ENCODE data around the gene JPH4. TPM values are rescaled to one million over a fixed set of nuclear protein-coding genes. Genes with fewer than 3 reads are reported as not detected.

Gene JPH4
- total RNA-seq, 6 experiments from 2014 or later = not detected

- H3K27me3 Mint-ChIP-seq (ENCODE audit: insufficient read depth) = peaks cover 8% of the 10 kb centered on the region
- H3K36me3 Mint-ChIP-seq (ENCODE audit: low read depth) = no peaks in the 10 kb centered on the region
- no peaks in the 10 kb centered on the region for H3K4me1 Mint-ChIP-seq (ENCODE audit: low read depth)
- H3K4me3 Mint-ChIP-seq = no peak overlapping the region
- no peak for TF ChIP-seq CTCF (IDR thresholded peaks at IDR 0.05)
- DNase-seq = no peak
- H3K27ac Mint-ChIP-seq = no peak overlapping the region
- H3K9me3 Mint-ChIP-seq = no peaks in the 10 kb centered on the region
Observed at GRCh38 chr14:23520899-23521533, 57.6 kb downstream of the JPH4 start.

- Mint-ChIP-seq H3K36me3 (ENCODE audit: low read depth) (no peaks in the 10 kb centered on the region), H3K27ac (no peak overlapping the region), H3K27me3 (ENCODE audit: insufficient read depth) (peaks cover 8% of the 10 kb centered on the region), H3K9me3 (no peaks in the 10 kb centered on the region), H3K4me1 (ENCODE audit: low read depth) (no peaks in the 10 kb centered on the region), H3K4me3 (no peak overlapping the region)
- TF ChIP-seq CTCF (IDR thresholded peaks at IDR 0.05) = no peak
- no peak for DNase-seq
Observed at GRCh38 chr14:23518709-23519108, 59.9 kb downstream of the JPH4 start.

Other genes with a start within 250 kb of the JPH4 start
- 10 to 100 TPM; 11.7 to 15.6 (median 13.1) TPM for gene SLC22A17, start 225.9 kb downstream of the JPH4 start, total RNA-seq (2021; fragmentation: NEBNext Ultra II Directional; extraction: Animal tissue kit (Norgen Biotek cat#: 25700))
- 10 to 100 TPM in 5 of 6 experiments, 1 to 10 TPM in 1; 8.8 to 13.5 (median 12.3) TPM for gene EFS, start 213.6 kb downstream of the JPH4 start, total RNA-seq (2021; fragmentation: NEBNext Ultra II Directional; extraction: Animal tissue kit (Norgen Biotek cat#: 25700))
- gene IL25, start 206.0 kb downstream of the JPH4 start, total RNA-seq (2021; fragmentation: NEBNext Ultra II Directional; extraction: Animal tissue kit (Norgen Biotek cat#: 25700)) = not detected
- gene CMTM5, start 201.7 kb downstream of the JPH4 start, total RNA-seq (2021; fragmentation: NEBNext Ultra II Directional; extraction: Animal tissue kit (Norgen Biotek cat#: 25700)) = not detected
- gene MYH6, start 170.5 kb downstream of the JPH4 start, total RNA-seq (2021; fragmentation: NEBNext Ultra II Directional; extraction: Animal tissue kit (Norgen Biotek cat#: 25700)) = not detected
- not detected for gene MYH7, start 143.1 kb downstream of the JPH4 start, total RNA-seq (2021; fragmentation: NEBNext Ultra II Directional; extraction: Animal tissue kit (Norgen Biotek cat#: 25700))
- 10 to 100 TPM; 22.6 to 29.9 (median 24.1) TPM for gene NGDN, start 109.1 kb downstream of the JPH4 start, total RNA-seq (2021; fragmentation: NEBNext Ultra II Directional; extraction: Animal tissue kit (Norgen Biotek cat#: 25700))
- 1 to 10 TPM in 4 of 6 experiments, under 1 TPM in 2; 0.63 to 4.2 (median 1.7) TPM for gene ZFHX2, start 27.0 kb downstream of the JPH4 start, total RNA-seq (2021; fragmentation: NEBNext Ultra II Directional; extraction: Animal tissue kit (Norgen Biotek cat#: 25700))
- 10 to 100 TPM; 10.4 to 14.1 (median 11.0) TPM for gene THTPA, start 22.5 kb downstream of the JPH4 start, total RNA-seq (2021; fragmentation: NEBNext Ultra II Directional; extraction: Animal tissue kit (Norgen Biotek cat#: 25700))
- gene AP1G2, start 11.0 kb downstream of the JPH4 start, total RNA-seq (2021; fragmentation: NEBNext Ultra II Directional; extraction: Animal tissue kit (Norgen Biotek cat#: 25700)) = 1 to 10 TPM; 1.6 to 8.3 (median 2.2) TPM
- under 1 TPM; 0.31 to 0.91 (median 0.51) TPM for gene DHRS2, start 57.6 kb upstream of the JPH4 start, total RNA-seq (2021; fragmentation: NEBNext Ultra II Directional; extraction: Animal tissue kit (Norgen Biotek cat#: 25700))

All from HFFc6 (cell line).